GM12878 (cell line): Measurements from ENCODE around the gene TTYH1.

Experiments used
- CREB1 ChIP-seq: IDR thresholded peaks from 2 replicates; pipeline ENCODE4 v1.6.1; 2012; ENCODE audit warnings: low read depth, mild to moderate bottlenecking, inconsistent platforms
- EGR1 ChIP-seq, 2 experiments: IDR thresholded peaks; 1 replicate in 1 of 2; 2 replicates in 1 of 2; pipeline ENCODE4 v1.6.1; 2011 to 2012; ENCODE audit warnings: low read depth in 2 of 2, low read length in 2 of 2, borderline replicate concordance in 1 of 2, mild to moderate bottlenecking in 1 of 2, moderate library complexity in 1 of 2
- ESRRA ChIP-seq: IDR thresholded peaks from 2 replicates; pipeline ENCODE4 v1.6.1; 2012; ENCODE audit warnings: mild to moderate bottlenecking, low read length, improper control_type of control experiment
- EZH2 ChIP-seq: IDR thresholded peaks from 2 replicates; pipeline ENCODE4 v1.6.1; 2012; ENCODE audit warnings: low read depth, mild to moderate bottlenecking, control low read depth, inconsistent platforms, low read length, borderline replicate concordance; ENCODE audit not compliant: control insufficient read depth
- POLR2A ChIP-seq: IDR thresholded peaks from 2 replicates; pipeline ENCODE4 v1.6.1; 2011; ENCODE audit warnings: low read depth, mild to moderate bottlenecking, low read length
- RAD51 ChIP-seq: fragments of 450-650 bp; IDR thresholded peaks from 2 replicates; pipeline ENCODE4 v1.6.1; 2016; ENCODE audit warnings: moderate library complexity, mild to moderate bottlenecking, inconsistent platforms
- SIX5 ChIP-seq: IDR thresholded peaks from 2 replicates; pipeline ENCODE4 v1.6.1; 2011; ENCODE audit warnings: mild to moderate bottlenecking, low read depth, low read length, moderate library complexity; ENCODE audit not compliant: severe bottlenecking
- SP1 ChIP-seq: IDR thresholded peaks from one replicate; pipeline ENCODE4 v1.6.1; 2011; ENCODE audit warnings: low read depth, low read length

GRCh38 chr19:54451997-54452396 lies 36.7 kb downstream of the TTYH1 start:
- TF ChIP-seq ESRRA (no peak), RAD51 (no peak), SP1 (no peak), POLR2A (no peak), EGR1 (IDR thresholded peaks at IDR 0.05; ENCODE audit: borderline replicate concordance in 1 of 2, low read depth in 2 of 2, low read length in 2 of 2) (no peak), SIX5 (no peak), CREB1 (no peak), EZH2 (no peak)
